HepG2 (cell line): Measurements from ENCODE around the gene CAT. TPM values are rescaled to one million over a fixed set of nuclear protein-coding genes. Genes with fewer than 3 reads are reported as not detected.

Experiments
- ATF1 ChIP-seq: IDR thresholded peaks from 2 replicates; pipeline ENCODE4 v1.6.1; 2016; ENCODE audit warnings: mild to moderate bottlenecking, control low read depth
- BRCA1 ChIP-seq: sonication (generic); formaldehyde crosslinking; IDR thresholded peaks from 2 replicates; pipeline ENCODE4 v1.4.0; 2020; ENCODE audit warnings: missing genetic modification reagents
- BRD4 ChIP-seq: sonication (generic); formaldehyde crosslinking; IDR thresholded peaks from 2 replicates; pipeline ENCODE4 v1.4.0; 2020; ENCODE audit warnings: missing genetic modification reagents
- CC2D1A ChIP-seq: sonication (generic); formaldehyde crosslinking; IDR thresholded peaks from 2 replicates; pipeline ENCODE4 v1.8.1; 2023; ENCODE audit warnings: mild to moderate bottlenecking, missing genetic modification reagents
- HDAC2 ChIP-seq: sonication (generic); formaldehyde crosslinking; IDR thresholded peaks from 2 replicates; pipeline ENCODE4 v1.4.0; 2020; ENCODE audit warnings: missing genetic modification reagents
- HNF4A ChIP-seq: sonication (generic); formaldehyde crosslinking; IDR thresholded peaks from 2 replicates; pipeline ENCODE4 v1.4.0; 2020; ENCODE audit warnings: missing genetic modification reagents
- HOXA5 ChIP-seq: sonication (generic); formaldehyde crosslinking; IDR thresholded peaks from 2 replicates; pipeline ENCODE4 v1.4.0; 2020; ENCODE audit warnings: missing genetic modification reagents
- KLF6 ChIP-seq: IDR thresholded peaks from 2 replicates; pipeline ENCODE4 v1.8.0; 2016; ENCODE audit warnings: missing biosample characterization, missing genetic modification reagents
- KMT2A ChIP-seq: sonication (generic); formaldehyde crosslinking; IDR thresholded peaks from 2 replicates; pipeline ENCODE4 v1.4.0; 2020; ENCODE audit warnings: missing genetic modification reagents
- NR2C2 ChIP-seq: sonication (generic); formaldehyde crosslinking; IDR thresholded peaks from 2 replicates; pipeline ENCODE4 v1.4.0; 2020; ENCODE audit warnings: missing genetic modification reagents, mild to moderate bottlenecking, moderate library complexity, borderline replicate concordance
- PITX1 ChIP-seq: sonication (generic); formaldehyde crosslinking; IDR thresholded peaks from 2 replicates; pipeline ENCODE4 v1.5.1; 2020; ENCODE audit warnings: mild to moderate bottlenecking, missing genetic modification reagents
- POGZ ChIP-seq: sonication (generic); formaldehyde crosslinking; IDR thresholded peaks from 2 replicates; pipeline ENCODE4 v1.4.0; 2020; ENCODE audit warnings: mild to moderate bottlenecking, missing genetic modification reagents
- RXRB ChIP-seq: IDR thresholded peaks from 2 replicates; pipeline ENCODE4 v1.6.1; 2016; ENCODE audit warnings: borderline replicate concordance, missing genetic modification reagents, missing compliant biosample characterization
- ZFX ChIP-seq: sonication (generic); formaldehyde crosslinking; IDR thresholded peaks from 2 replicates; pipeline ENCODE4 v1.4.0; 2020; ENCODE audit warnings: mild to moderate bottlenecking, low read depth, missing genetic modification reagents, moderate library complexity
- ZNF331 ChIP-seq: sonication (generic); formaldehyde crosslinking; IDR thresholded peaks from 2 replicates; pipeline ENCODE4 v1.4.0; 2020; ENCODE audit warnings: missing genetic modification reagents
- ZNF367 ChIP-seq: sonication (generic); formaldehyde crosslinking; IDR thresholded peaks from 2 replicates; pipeline ENCODE4 v1.4.0; 2020; ENCODE audit warnings: missing genetic modification reagents, borderline replicate concordance
- ZNF546 ChIP-seq: sonication (generic); formaldehyde crosslinking; conservative IDR thresholded peaks from 2 replicates; pipeline ENCODE4 v1.8.1; 2023; ENCODE audit warnings: mild to moderate bottlenecking, missing genetic modification reagents
- ZNF549 ChIP-seq: sonication (generic); formaldehyde crosslinking; IDR thresholded peaks from 2 replicates; pipeline ENCODE4 v1.5.0; 2020; ENCODE audit warnings: missing genetic modification reagents
- ZNF644 ChIP-seq: IDR thresholded peaks from 2 replicates; pipeline ENCODE4 v1.6.1; 2016; ENCODE audit warnings: low read depth
- ZNF775 ChIP-seq: sonication (generic); formaldehyde crosslinking; IDR thresholded peaks from 2 replicates; pipeline ENCODE4 v1.4.0; 2020; ENCODE audit warnings: missing genetic modification reagents, mild to moderate bottlenecking, moderate library complexity, borderline replicate concordance
- polyA plus RNA-seq, 8 experiments: library from polyadenylated mRNA; depleted of rRNA in 3 of 8; stranded (reverse) in 7 of 8; unstranded in 1 of 8; fragments of >200 nt; fragmentation: Illumina TruSeq in 4 of 8; extraction: Trizol in 4 of 8; gene quantifications; 2 replicates each; pipeline versions ENCODE4 v1.2.1 to v1.2.3, GENCODE V29; 2011 to 2016; ENCODE audit warnings: low read depth in 4 of 8, missing spikeins in 1 of 8, mixed read lengths in 1 of 8; ENCODE audit not compliant: insufficient read depth in 1 of 8
- total RNA-seq, 5 experiments: library from RNA; depleted of rRNA; stranded (reverse); fragments of >200 nt; fragmentation: Illumina TruSeq; extraction: Trizol; gene quantifications; 2 replicates each; pipeline ENCODE4 v1.2.3, GENCODE V29; 2016; ENCODE audit warnings: low read depth in 1 of 5
- TF ChIP-seq, protein P1 (sequence below): sonication (generic); formaldehyde crosslinking; IDR thresholded peaks from 2 replicates; pipeline ENCODE4 v1.8.0; 2022; ENCODE audit warnings: missing genetic modification reagents, mild to moderate bottlenecking, inconsistent platforms, borderline replicate concordance
- TF ChIP-seq, protein P2 (sequence below): sonication (generic); formaldehyde crosslinking; IDR thresholded peaks from 2 replicates; pipeline ENCODE4 v1.4.0; 2020; ENCODE audit warnings: low read depth, mild to moderate bottlenecking, missing genetic modification reagents
- TF ChIP-seq, protein P3 (sequence below): sonication (generic); formaldehyde crosslinking; IDR thresholded peaks from 2 replicates; pipeline ENCODE4 v1.4.0; 2020; ENCODE audit warnings: missing genetic modification reagents
- TF ChIP-seq, protein P4 (sequence below): sonication (generic); formaldehyde crosslinking; IDR thresholded peaks from 2 replicates; pipeline ENCODE4 v1.5.1; 2020; ENCODE audit warnings: missing genetic modification reagents, mild to moderate bottlenecking, borderline replicate concordance

The CAT gene
- total and polyA plus RNA-seq, 2 of the 13 experiments (the other 11 are each of a cell fraction or from before 2014, with no cell fraction given), result 107 to 136 TPM

DNA sequence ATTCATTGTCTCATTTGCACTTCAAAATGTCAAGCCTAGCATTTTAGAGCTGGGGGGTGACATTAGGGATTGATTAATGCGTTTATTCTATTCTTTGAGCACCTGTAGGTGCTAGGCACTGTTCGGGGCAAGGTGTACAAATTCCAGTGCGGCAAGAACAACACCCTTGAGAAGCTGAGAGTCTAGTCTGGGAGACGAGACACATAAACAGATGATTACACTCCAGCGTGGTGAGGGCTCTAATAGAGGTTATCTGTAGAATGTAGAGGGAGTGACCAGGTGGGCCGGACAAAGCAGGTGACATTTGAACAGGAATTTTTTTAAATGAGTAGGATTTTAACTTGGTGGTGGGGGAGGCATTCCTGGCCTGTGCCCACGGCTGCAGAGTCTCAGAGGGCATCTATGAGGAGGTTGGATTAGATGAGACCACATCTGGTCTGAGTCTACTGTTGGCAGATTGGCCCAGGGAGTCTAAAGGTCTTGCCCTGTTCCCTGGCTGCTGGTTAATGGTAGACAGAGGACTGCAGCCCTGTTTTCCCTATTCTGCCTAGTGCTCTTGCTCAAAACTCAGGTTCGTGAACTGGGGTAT lies 970 bp downstream of the CAT start (continued):
- TF ChIP-seq, protein P1, sequence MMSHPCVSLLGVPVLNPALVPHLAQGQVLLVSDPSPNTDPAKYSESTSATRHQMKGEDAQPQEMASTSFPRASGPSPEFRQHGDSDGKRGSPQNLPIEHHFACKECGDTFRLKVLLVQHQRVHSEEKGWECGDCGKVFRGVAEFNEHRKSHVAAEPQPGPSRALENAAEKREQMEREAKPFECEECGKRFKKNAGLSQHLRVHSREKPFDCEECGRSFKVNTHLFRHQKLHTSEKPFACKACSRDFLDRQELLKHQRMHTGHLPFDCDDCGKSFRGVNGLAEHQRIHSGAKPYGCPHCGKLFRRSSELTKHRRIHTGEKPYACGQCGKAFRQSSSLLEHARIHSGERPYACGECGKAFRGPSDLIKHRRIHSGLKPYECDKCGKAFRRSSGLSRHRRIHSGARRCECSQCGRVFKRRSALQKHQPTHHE, result no peak
- TF ChIP-seq BRCA1 (CRISPR knock-in tag), result 0 out of 2 replicates have a peak, but pooled peaks have one; percentile 52
- peak; percentile 78 for TF ChIP-seq ZNF644
- peak; percentile 11; the same call in 1 of the 2 replicates for TF ChIP-seq POGZ
- TF ChIP-seq ZNF367, result no peak
- 0 out of 2 replicates have a peak, but pooled peaks have one; percentile 47 for TF ChIP-seq BRD4 (CRISPR knock-in tag)
- TF ChIP-seq, protein P2, sequence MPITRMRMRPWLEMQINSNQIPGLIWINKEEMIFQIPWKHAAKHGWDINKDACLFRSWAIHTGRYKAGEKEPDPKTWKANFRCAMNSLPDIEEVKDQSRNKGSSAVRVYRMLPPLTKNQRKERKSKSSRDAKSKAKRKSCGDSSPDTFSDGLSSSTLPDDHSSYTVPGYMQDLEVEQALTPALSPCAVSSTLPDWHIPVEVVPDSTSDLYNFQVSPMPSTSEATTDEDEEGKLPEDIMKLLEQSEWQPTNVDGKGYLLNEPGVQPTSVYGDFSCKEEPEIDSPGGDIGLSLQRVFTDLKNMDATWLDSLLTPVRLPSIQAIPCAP (CRISPR knock-in tag), result no peak
- TF ChIP-seq KMT2A (CRISPR knock-in tag), result peak; percentile 23; the same call in 1 of the 2 replicates
- TF ChIP-seq, protein P3, sequence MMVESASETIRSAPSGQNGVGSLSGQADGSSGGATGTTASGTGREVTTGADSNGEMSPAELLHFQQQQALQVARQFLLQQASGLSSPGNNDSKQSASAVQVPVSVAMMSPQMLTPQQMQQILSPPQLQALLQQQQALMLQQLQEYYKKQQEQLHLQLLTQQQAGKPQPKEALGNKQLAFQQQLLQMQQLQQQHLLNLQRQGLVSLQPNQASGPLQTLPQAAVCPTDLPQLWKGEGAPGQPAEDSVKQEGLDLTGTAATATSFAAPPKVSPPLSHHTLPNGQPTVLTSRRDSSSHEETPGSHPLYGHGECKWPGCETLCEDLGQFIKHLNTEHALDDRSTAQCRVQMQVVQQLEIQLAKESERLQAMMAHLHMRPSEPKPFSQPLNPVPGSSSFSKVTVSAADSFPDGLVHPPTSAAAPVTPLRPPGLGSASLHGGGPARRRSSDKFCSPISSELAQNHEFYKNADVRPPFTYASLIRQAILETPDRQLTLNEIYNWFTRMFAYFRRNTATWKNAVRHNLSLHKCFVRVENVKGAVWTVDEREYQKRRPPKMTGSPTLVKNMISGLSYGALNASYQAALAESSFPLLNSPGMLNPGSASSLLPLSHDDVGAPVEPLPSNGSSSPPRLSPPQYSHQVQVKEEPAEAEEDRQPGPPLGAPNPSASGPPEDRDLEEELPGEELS (CRISPR knock-in tag), result 0 out of 2 replicates have a peak, but pooled peaks have one; percentile 8
- TF ChIP-seq HNF4A (CRISPR knock-in tag), result peak; percentile 73
- peak; percentile 49; the same call in 1 of the 2 replicates for TF ChIP-seq PITX1 (CRISPR knock-in tag)
- peak; percentile 27; the same call in 1 of the 2 replicates for TF ChIP-seq ZNF331 (CRISPR knock-in tag)
- TF ChIP-seq NR2C2 (CRISPR knock-in tag), result 0 out of 2 replicates have a peak, but pooled peaks have one; percentile 3
- TF ChIP-seq HOXA5, result no peak
- 0 out of 2 replicates have a peak, but pooled peaks have one; percentile 40 for TF ChIP-seq ATF1 (CRISPR knock-in tag)
- no peak for TF ChIP-seq ZNF549 (CRISPR knock-in tag)
- TF ChIP-seq HDAC2 (CRISPR knock-in tag), result peak; percentile 42; the same call in 1 of the 2 replicates
- 0 out of 2 replicates have a peak, but pooled peaks have one; percentile 48 for TF ChIP-seq KLF6 (CRISPR knock-in tag)
- no peak for TF ChIP-seq CC2D1A (CRISPR knock-in tag)
- peak; percentile 59; the same call in 1 of the 2 replicates for TF ChIP-seq RXRB
- TF ChIP-seq, protein P4, sequence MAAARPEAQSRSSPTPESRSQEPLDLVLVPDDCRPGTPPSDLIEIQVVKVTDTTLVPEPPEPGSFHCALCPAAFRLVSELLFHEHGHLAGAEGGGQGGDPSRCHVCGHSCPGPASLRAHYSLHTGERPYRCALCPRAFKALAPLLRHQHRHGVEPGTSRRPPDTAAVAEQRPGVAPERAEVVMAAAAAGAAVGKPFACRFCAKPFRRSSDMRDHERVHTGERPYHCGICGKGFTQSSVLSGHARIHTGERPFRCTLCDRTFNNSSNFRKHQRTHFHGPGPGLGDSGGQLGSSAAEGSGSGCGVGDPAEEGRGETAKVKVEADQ (CRISPR knock-in tag), result no peak
- no peak for TF ChIP-seq ZNF775 (CRISPR knock-in tag)
- TF ChIP-seq ZFX (CRISPR knock-in tag), result no peak
- TF ChIP-seq ZNF546, result no peak
